ENCODE results near the gene MYO5B. TPM values are rescaled to one million over a fixed set of nuclear protein-coding genes. Genes with fewer than 3 reads are reported as not detected.

Gene MYO5B
- total and polyA plus RNA-seq, 2 donors (not counting 1 experiment from before 2014, with no cell fraction given), result 0.30 to 1.7 TPM

GRCh38 chr18:50114448-50114847 is 80.5 kb downstream of the MYO5B start:
- ATAC-seq (ENCODE audit: low read depth) (no peak), DNase-seq (no peak)
- Mint-ChIP-seq H3K4me1 (no peaks in the 10 kb centered on the region), H3K27ac (no peak overlapping the region), H3K27me3 (peaks cover 40% of the 10 kb centered on the region), H3K9me3 (ENCODE audit: insufficient read depth) (no peaks in the 10 kb centered on the region), H3K4me3 (no peak overlapping the region)
- Histone ChIP-seq H3K4me3 (ENCODE audit: control extremely low read depth in 1 of 5, extremely low read depth in 1 of 5, insufficient read depth in 1 of 5, low read depth in 2 of 5, low read length in 4 of 5) (no peak overlapping the region), H2AFZ (ENCODE audit: insufficient read depth, low read depth, low read length, poor library complexity, severe bottlenecking) (no peak overlapping the region), H3K9ac (ENCODE audit: low read length) (no peak overlapping the region), H3K36me3 (replicated peaks in 1 of 2; ENCODE audit: control extremely low read depth in 1 of 2, control insufficient read depth in 1 of 2, extremely low read depth in 1 of 2, insufficient read depth in 2 of 2, low read length in 1 of 2) (no peaks in the 10 kb centered on the region), H3K9me3 (ENCODE audit: control extremely low read depth in 1 of 3, control insufficient read depth in 2 of 3, insufficient read depth in 1 of 3, low read length in 2 of 3) (no peaks in the 10 kb centered on the region), H3K79me2 (ENCODE audit: control insufficient read depth, insufficient read depth, low read length) (no peaks in the 10 kb centered on the region), H3K4me2 (replicated peaks; ENCODE audit: low read depth, low read length, poor library complexity, severe bottlenecking) (no peak overlapping the region), H3K4me1 (ENCODE audit: control insufficient read depth in 2 of 2, insufficient read depth in 2 of 2, low read length in 2 of 2) (no peaks in the 10 kb centered on the region), H4K20me1 (ENCODE audit: control insufficient read depth, insufficient read depth, low read length, poor library complexity, severe bottlenecking) (no peaks in the 10 kb centered on the region), H3K27ac (ENCODE audit: low read length in 2 of 2) (no peak overlapping the region), H3K27me3 (replicated peaks in 1 of 4; ENCODE audit: control extremely low read depth in 1 of 4, control insufficient read depth in 3 of 4, insufficient read depth in 4 of 4, low read length in 3 of 4) (peaks cover 0 to 8% (median 0%) of the 10 kb centered on the region in 4 experiments)
- ChIA-PET POLR2A (no interaction called here), CTCF (no interaction called here)
- no peak for TF ChIP-seq CTCF (IDR thresholded peaks at IDR 0.05)
- TF ChIP-seq EZH2 (IDR thresholded peaks at IDR 0.05; ENCODE audit: borderline replicate concordance, insufficient read depth, low read depth, low read length, poor library complexity, severe bottlenecking), result no peak
- 92% methylated on average over 5 of the region's 6 CpGs for WGBS (ENCODE audit: insufficient coverage)
- intact Hi-C loops (cut with micrococcal nuclease), result no loop called here

- WGBS (ENCODE audit: insufficient coverage), result 67% methylated on average over 1 of the region's 2 CpGs
- DNase-seq (no peak), ATAC-seq (ENCODE audit: low read depth) (no peak)
- H3K27me3 Mint-ChIP-seq, result peaks cover 43% of the 10 kb centered on the region
- Histone ChIP-seq H3K27me3 (replicated peaks in 1 of 4; ENCODE audit: control extremely low read depth in 1 of 4, control insufficient read depth in 3 of 4, insufficient read depth in 4 of 4, low read length in 3 of 4) (peaks cover 0 to 8% (median 0%) of the 10 kb centered on the region in 4 experiments), H2AFZ (ENCODE audit: insufficient read depth, low read depth, low read length, poor library complexity, severe bottlenecking) (no peak overlapping the region), H3K79me2 (ENCODE audit: control insufficient read depth, insufficient read depth, low read length) (no peaks in the 10 kb centered on the region), H3K4me3 (ENCODE audit: control extremely low read depth in 1 of 5, extremely low read depth in 1 of 5, insufficient read depth in 1 of 5, low read depth in 2 of 5, low read length in 4 of 5) (no peak overlapping the region), H3K9ac (ENCODE audit: low read length) (no peak overlapping the region), H3K4me2 (replicated peaks; ENCODE audit: low read depth, low read length, poor library complexity, severe bottlenecking) (no peak overlapping the region), H3K9me3 (ENCODE audit: control extremely low read depth in 1 of 3, control insufficient read depth in 2 of 3, insufficient read depth in 1 of 3, low read length in 2 of 3) (no peaks in the 10 kb centered on the region), H3K4me1 (ENCODE audit: control insufficient read depth in 2 of 2, insufficient read depth in 2 of 2, low read length in 2 of 2) (no peaks in the 10 kb centered on the region), H3K27ac (ENCODE audit: low read length in 2 of 2) (no peak overlapping the region), H4K20me1 (ENCODE audit: control insufficient read depth, insufficient read depth, low read length, poor library complexity, severe bottlenecking) (no peaks in the 10 kb centered on the region), H3K36me3 (replicated peaks in 1 of 2; ENCODE audit: control extremely low read depth in 1 of 2, control insufficient read depth in 1 of 2, extremely low read depth in 1 of 2, insufficient read depth in 2 of 2, low read length in 1 of 2) (no peaks in the 10 kb centered on the region)
- H3K27ac Mint-ChIP-seq, result no peak overlapping the region
- no peak overlapping the region for H3K4me3 Mint-ChIP-seq
- no peak for TF ChIP-seq CTCF (IDR thresholded peaks at IDR 0.05)
- no peak for TF ChIP-seq EZH2 (IDR thresholded peaks at IDR 0.05; ENCODE audit: borderline replicate concordance, insufficient read depth, low read depth, low read length, poor library complexity, severe bottlenecking)
- ChIA-PET POLR2A (no interaction called here), CTCF (interaction anchor here (0.7 kb wide), 1 partner anchor 315 kb away, joined by 3 read pairs; no protein-coding TSS in a partner anchor)
- H3K4me1 Mint-ChIP-seq, result no peaks in the 10 kb centered on the region
- H3K9me3 Mint-ChIP-seq (ENCODE audit: insufficient read depth), result no peaks in the 10 kb centered on the region
- intact Hi-C loops (cut with micrococcal nuclease), result no loop called here
Observed at GRCh38 chr18:50113726-50114125, 81.2 kb downstream of the MYO5B start.

Data from B cell (primary cell).